Activated CD4-positive, alpha-beta T cell treated with anti-CD3 and anti-CD28 coated beads for 4 hours (primary cell): ENCODE data around the gene RNF157.
"Not testable (repeated sequence)": the region's sequence is repeated elsewhere in the genome, so short reads cannot be mapped to it uniquely, and the experiment has no call there.

Source experiments
- DNase-seq, 2 donors: peaks; one replicate each; pipeline ENCODE4 v3.0.0-alpha.2; 2020

RNF157 gene

GRCh38 chr17:76232342-76232741 is 8.0 kb downstream of the RNF157 start:
- no peak for DNase-seq

DNA sequence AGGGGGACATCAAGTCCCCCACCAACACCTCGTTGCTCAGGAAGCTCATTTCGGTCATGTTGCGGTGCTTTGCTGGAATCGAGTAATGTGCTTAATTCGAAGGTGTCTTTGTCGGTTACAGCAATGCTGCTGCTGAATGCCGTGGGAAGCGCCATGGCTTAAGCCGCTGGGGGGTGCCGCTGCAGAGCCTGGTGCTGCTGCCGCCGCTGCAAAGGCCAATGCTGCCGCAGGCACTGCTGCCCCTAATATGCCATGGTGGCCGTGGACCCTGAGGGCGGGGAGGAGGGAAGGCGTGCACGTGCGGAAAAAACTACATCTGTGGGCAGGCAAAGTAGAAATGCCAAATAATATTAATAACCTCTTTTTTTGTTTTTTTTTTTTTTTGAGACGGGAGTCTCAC is 13.5 kb downstream of the RNF157 start:
- DNase-seq = not testable (repeated sequence)

DNA sequence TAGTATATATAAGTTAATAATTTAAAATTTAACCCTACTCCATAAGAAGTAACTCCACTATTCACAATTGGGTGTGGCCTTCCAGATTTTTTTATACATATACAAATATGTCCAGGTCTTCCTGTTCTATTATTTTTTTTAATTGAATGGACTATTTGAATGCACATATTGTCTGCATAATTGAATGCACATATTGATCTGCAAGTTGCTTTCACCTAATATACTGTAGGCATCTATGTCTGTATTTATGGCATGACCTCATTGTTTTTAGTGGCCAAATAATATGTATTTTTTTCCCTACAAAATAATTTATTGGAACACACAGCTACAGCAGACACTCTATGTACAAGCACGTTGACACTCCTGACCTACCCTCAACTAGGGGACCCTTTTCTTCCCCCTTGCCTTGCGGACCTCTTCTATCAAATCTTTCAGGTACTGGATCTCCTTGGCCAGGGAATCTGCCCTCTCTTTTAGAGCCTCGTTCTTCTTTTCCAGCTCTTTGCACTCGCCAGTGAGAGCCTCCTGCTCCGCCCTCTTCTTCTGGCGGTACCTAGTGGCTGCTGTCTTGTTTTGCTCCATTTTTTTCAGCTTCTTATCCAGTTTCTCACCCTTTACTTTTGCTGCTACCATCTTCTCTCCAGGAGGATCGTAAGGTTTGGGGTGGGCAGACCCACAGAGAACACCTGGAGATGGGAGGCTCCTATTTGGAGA is 14.8 kb downstream of the RNF157 start:
- not testable (repeated sequence) for DNase-seq

- no peak for DNase-seq
These were observed 16.5 kb downstream of the RNF157 start for GRCh38 chr17:76223802-76224201.

DNA sequence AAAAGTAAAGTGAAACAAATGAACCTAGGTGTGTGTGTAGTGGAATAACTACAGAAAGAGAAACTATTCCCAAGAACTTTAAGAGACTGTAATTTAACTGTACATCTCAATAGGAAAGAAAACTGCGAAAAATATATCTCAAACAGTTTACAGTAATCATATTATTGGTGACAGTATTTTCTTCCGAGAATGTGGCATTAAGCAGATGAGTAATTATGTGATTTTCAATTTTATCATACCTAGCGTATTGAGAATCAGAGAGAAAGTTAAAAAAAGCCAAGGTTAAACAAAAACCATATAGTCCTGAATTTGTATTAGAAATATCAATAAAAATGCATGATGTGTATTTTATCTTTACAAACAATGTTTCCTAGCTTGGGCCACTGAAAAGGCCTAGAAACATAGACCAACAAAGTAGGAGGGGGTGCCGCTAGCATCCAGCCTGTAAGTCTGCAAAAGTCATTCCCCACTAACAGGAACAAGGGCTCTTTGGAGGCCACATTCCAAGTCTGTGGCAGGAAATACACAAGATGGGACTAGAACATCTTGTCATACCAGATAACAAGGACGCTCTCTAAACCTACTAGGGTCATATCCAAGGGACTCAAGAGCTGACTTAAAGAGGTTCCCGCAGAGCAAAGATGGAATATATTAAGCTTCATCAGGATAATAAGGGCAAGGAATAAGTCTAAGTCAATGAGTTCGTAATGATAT is 20.5 kb downstream of the RNF157 start:
- DNase-seq = no peak

- no peak for DNase-seq
These were observed 23.2 kb downstream of the RNF157 start for GRCh38 chr17:76217081-76217480.

- no peak for DNase-seq
These were observed 26.8 kb downstream of the RNF157 start for GRCh38 chr17:76213491-76213890.

DNA sequence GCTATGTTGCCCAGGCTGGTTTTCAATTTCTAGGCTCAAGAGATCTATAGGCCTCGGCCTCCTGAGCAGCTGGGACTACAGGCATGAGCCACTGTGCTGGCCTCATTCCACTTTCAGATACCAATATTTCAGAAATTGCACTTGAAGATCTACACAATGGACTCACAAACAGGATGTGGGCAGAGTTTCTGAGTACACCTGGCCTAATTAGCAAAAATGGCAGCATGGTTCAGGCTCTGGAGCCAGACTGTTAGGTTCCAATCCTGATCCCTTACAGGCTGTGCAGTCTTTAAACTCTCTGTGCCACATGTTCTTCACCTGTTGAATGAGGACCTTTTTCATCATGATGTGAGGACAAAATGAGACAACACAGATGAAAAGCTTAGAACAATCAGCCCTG is 32.2 kb downstream of the RNF157 start:
- DNase-seq = no peak

- no peak for DNase-seq
These were observed 32.8 kb downstream of the RNF157 start for GRCh38 chr17:76207275-76208059.

DNA sequence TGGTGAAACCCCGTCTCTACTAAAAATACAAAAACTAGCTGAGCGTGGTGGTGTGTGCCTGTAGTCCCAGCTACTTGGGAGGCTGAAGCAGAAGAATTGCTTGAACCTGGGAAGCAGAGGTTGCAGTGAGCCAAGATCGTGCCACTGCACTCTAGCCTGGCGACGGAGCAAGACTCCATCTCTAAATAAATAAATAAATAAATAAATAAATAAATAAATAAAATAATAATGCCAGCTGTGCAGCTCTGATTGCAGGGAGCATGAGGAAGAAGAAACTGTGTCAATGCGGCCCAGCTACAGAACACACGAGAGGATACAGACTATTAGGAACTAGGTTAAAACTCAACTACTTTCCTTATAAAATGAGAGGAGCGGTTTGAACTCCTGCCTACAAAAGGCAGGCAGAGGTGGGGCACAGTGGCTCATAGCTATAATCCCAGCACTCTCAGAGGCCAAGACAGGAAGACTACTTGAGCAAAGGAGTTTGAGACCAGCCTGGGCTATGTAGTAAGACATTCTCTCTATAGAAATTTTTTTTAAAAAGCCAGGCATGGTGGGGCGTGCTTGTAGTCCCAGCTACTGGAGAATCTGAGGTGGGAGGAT is 34.6 kb downstream of the RNF157 start:
- not testable (repeated sequence) for DNase-seq

- no peak for DNase-seq
These were observed 36.0 kb downstream of the RNF157 start for GRCh38 chr17:76204277-76204676.

DNA sequence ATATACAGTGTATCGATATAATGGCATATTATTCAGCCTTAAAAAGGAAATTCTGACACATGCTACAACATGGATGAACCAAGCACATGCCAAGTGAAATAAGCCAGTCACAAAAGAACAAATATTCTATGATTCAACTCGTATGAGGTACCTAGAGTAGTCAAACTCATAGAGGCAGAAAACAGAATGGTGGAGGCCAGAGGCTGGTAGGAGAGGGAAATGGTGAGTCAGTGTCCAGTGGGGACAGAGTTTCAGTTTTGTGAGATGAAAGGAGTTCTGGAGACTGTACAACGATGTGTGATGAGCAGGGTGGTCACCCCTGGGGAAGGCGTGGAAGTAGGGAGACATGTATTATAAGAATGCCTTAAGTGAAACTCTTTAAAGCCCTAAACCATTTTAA is 39.9 kb downstream of the RNF157 start:
- no peak for DNase-seq

GRCh38 chr17:76199469-76199868 is 40.8 kb downstream of the RNF157 start:
- peak; percentile 67 to 70 for DNase-seq

DNA sequence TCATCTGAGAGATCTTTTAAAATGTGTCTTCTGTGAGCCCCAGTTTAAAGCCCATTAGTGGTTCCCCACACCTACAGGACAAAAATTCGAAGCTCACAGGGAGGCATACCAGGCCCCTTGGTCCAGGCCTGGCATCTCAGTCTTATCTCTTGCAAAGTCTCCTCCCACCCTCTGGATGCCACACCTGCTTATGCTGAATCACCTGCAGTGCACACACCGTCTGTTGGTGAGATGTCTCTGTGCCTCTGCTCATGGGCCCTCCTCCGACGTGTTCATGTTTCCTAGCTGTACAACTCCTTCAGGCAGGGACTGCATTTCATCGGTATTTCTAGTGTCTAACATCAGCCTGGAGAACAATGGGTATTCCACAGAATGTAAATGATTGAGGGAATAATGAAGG is 41.6 kb downstream of the RNF157 start:
- DNase-seq = no peak

DNA sequence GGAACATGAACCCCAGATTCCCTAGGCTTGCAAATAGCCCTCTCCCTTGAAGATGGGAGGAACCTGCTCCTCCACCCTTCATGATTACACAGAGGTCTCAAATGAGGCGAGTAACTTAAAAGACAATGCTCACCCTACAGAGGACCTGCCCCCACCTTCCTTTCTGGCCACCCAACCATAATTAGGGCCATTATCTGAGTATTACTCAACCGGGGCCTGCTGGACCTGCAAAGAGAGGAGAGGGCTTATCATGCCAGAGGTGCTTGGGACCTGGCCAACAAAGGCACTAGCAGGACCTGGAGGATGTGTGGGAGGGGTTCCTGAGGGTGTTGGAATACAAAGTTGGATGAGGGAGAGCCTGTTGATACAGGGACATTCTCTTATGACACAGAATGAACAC is 42.4 kb downstream of the RNF157 start:
- DNase-seq = no peak

DNA sequence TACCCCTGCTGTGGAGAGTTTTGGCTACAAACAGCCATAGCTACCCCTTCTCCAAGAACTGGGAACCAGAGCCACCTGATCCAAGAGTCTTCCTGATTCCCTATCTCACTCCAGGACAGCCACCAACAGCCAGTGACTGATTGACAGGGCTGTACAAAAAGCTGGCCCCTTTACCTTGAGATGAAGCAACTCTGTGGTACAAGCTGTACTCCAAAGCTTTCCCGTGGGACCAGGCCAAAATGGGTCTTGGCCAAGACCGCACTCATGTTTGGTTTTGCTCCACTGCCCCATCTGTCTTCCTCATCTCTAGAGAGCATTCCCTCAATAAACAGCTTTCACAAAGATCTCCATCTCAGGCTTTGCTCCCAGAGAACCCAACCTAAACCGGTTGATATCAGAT is 43.6 kb downstream of the RNF157 start:
- no peak for DNase-seq

DNA sequence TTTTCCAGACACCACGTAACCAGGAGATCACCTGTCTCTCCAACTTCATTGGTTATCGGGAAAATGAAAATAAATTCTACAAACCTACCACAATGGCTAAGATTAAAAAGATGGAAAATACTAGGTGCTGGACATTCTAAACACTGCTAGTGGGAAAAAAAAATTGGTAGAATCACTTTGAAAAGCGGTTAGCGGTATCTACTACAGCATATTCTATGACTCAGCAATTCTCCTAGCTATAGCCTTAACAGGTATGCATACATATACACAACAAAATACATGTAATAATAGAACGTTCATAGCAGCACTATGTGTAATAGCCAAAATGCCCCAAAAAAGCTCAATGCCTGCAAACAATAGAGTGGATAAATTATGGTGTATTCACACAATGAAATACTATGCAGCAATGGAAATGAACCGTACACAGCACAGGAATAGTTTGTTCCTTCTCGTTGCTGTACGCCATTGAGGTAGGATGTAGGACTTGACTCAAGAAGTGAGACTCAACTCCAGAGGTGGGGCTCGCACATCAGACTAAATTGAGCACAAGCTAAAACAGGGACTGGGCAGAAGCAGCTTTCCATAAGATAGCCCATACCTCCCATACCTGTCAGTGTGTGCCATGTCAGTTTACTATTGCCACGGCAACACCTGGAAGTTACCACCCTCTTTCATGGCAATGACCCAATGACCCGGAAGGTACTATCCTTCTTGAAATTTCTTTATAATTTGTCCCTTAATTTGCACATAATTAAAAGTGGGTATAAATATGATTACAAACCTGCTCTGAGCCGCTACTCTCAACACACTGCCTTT is 44.8 kb downstream of the RNF157 start:
- DNase-seq = no peak

DNA sequence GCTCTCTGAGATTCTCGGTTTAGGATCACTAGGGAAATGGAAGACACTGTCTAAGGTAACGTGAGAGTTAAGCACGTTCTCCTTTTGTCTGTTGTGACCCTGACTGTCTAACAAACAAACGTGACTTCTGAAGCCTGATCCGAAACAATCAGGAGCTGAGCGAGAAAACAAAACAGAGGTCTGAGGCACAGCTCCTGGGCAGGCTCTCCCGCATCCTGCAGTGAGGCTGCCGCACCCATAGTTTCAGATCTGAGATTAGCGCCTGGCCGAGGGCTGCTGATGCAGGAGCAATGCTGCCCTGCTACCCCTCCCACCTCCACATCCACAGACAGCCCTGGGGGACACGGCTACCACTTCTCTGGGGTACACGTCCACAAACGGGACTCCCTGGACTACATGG is 46.7 kb downstream of the RNF157 start:
- DNase-seq = no peak

DNA sequence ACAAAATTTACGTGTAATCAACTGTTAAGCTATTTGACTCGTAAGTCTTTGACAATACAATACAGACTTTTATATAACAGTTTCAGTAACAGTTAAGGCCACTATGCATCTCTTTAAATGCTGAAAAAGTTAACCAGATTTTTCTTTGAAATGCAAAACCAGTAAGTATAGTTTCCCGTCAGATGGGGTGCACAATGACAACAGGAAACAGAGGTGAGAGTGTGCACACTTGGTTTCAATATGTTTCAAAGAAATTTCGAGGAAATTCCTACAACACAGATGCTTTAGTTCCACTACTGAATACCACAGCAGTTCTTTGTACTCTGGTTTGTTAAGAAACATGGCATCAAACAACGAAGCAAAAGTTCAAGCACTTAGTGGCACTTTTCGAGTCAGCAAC is 48.4 kb downstream of the RNF157 start:
- DNase-seq = peak; percentile 49 to 54

- no peak for DNase-seq
These were observed 50.6 kb downstream of the RNF157 start for GRCh38 chr17:76189741-76190140.

- DNase-seq = no peak
These were observed 51.0 kb downstream of the RNF157 start for GRCh38 chr17:76189247-76189646.

DNA sequence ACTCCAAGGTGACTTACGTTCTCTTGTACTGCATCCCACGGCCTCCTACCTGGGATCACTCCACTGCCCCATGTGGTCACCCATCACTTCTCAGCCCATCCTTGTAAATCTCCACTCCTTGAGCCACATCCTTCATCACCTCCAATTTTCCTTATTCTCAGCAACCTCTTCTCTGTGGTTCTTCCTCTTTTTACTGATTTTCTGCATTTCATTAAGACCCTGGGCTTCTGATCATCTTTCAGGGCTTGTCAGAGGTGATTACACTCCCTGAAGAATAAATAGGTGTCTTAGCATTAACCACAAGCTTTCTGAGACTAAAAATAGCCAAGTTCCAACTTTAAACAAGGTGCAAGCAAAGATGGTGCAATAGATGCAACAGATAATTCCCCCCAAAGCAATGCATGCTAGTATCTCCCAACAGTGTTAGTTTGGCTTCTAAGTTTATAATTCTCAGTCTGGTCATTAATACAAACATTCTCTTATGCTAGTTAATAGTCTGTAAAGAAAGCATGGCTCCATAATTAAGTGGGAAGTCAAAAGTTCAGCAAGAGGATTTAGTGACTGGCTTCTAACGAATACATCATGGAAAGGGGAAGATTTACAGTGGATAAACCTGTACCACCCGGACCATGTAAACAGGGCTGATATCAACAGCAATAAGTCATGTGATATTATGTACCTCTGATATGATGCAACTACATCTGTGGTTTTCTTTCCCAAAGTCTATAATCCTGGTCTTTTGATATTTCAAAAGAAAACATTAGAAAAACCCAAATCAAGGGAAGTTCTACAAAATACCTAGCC is 51.9 kb downstream of the RNF157 start:
- DNase-seq = no peak
